ENCODE measurements around the gene MAN2B2. TPM values are rescaled to one million over a fixed set of nuclear protein-coding genes. Genes with fewer than 3 reads are reported as not detected.

Gene MAN2B2
- total and polyA plus RNA-seq, 9 of the 15 experiments (the other 6 are each of a cell fraction or from before 2014, with no cell fraction given) = 0.21 to 8.8 (median 3.7) TPM

DNA sequence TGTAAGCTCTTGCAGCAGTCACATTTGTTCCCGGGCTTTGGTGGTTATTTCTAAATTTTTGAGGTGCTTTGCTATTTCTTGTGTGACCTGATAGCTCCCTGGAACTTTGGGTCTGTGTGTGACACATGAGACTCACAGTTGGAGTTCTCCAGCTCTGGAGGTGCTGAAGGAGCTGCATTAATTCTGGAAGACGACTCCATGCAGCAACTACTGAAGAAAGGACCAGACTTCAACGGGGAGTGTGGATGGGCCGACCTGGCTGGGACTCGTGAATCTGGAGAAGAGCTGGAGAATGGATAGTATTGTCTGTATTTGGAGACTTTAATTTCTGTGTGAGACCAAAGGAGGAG is 67.0 kb downstream of the MAN2B2 start:
- Histone ChIP-seq H3K36me3 (ENCODE audit: control insufficient read depth, insufficient read depth, low read length) (peaks cover 22% of the 10 kb centered on the region), H3K9ac (ENCODE audit: insufficient read depth in 1 of 2, low read depth in 2 of 2, low read length in 2 of 2) (peak overlapping the region; percentile 93 to 100; a peak in 3 of 4 replicates), H3K9me1 (ENCODE audit: control insufficient read depth, insufficient read depth, low read length) (no peaks in the 10 kb centered on the region), H3K4me1 (replicated peaks in 1 of 2; ENCODE audit: control insufficient read depth in 2 of 2, insufficient read depth in 2 of 2, low read length in 2 of 2) (peaks cover 16 to 24% of the 10 kb centered on the region in 2 experiments; a peak in 4 of 5 replicates), H3K27me3 (ENCODE audit: control insufficient read depth in 2 of 2, insufficient read depth in 2 of 2, low read length in 2 of 2) (no peaks in the 10 kb centered on the region), H3K9me3 (replicated peaks; ENCODE audit: control insufficient read depth, insufficient read depth, low read depth, low read length) (no peaks in the 10 kb centered on the region), H3K4me2 (ENCODE audit: insufficient read depth, low read length) (peak overlapping the region; percentile 92), H4K20me1 (replicated peaks; ENCODE audit: control insufficient read depth, insufficient read depth, low read length) (peaks cover 27% of the 10 kb centered on the region), H2AFZ (ENCODE audit: low read depth, low read length) (no peak overlapping the region), H3K27ac (ENCODE audit: extremely low read depth, low read depth, low read length) (peak overlapping the region; percentile 97), H3K79me2 (ENCODE audit: control insufficient read depth, insufficient read depth, low read length) (peaks cover 42% of the 10 kb centered on the region), H3K4me3 (peak overlapping the region; percentile 85)
- FAIRE-seq (no peak), ATAC-seq (no peak), DNase-seq (ENCODE audit: extremely low read depth in 1 of 4, low spot score in 3 of 4) (no peak)
- CTCF ChIA-PET (ENCODE audit: low intra/inter-chr PET ratio) = no interaction called here
- in situ Hi-C loops (cut with MboI) = no loop called here
- POLR2A ChIA-PET = interaction anchor here (0.6 to 5.2 kb wide), 11 partner anchors 8 to 449 kb away, joined by 3 to 40 read pairs (median 4); a partner anchor contains a TSS
- intact Hi-C loops (cut with micrococcal nuclease) = loop anchor here (5.0 kb wide), 2 partner anchors 35 to 65 kb away; partner anchors contain the start of gene MRFAP1L1
- no TSS peak for BruUV-seq (replicated peaks)
- 24% methylated on average over 5 of the region's 5 CpGs for WGBS (ENCODE audit: insufficient coverage, low coverage, missing lambda C conversion rate)
- TF ChIP-seq ZNF24 (IDR thresholded peaks at IDR 0.05) (no peak), RFX1 (IDR thresholded peaks at IDR 0.05) (no peak), MLLT1 (IDR thresholded peaks at IDR 0.05) (no peak), CHD7 (IDR thresholded peaks at IDR 0.05; ENCODE audit: low read depth, low read length) (no peak), SIN3A (IDR thresholded peaks at IDR 0.05; ENCODE audit: borderline replicate concordance in 2 of 2, control insufficient read depth in 1 of 2, low read depth in 2 of 2, low read length in 2 of 2) (peak in 1 of 2 experiments; percentile 85; a peak in 1 of 4 replicates)

Data from K562 (cell line).